ENCODE results near the gene ANKRD55. TPM values are rescaled to one million over a fixed set of nuclear protein-coding genes. Genes with fewer than 3 reads are reported as not detected.

ANKRD55 gene
- total RNA-seq, 2 experiments from 2014 or later: not detected

DNA sequence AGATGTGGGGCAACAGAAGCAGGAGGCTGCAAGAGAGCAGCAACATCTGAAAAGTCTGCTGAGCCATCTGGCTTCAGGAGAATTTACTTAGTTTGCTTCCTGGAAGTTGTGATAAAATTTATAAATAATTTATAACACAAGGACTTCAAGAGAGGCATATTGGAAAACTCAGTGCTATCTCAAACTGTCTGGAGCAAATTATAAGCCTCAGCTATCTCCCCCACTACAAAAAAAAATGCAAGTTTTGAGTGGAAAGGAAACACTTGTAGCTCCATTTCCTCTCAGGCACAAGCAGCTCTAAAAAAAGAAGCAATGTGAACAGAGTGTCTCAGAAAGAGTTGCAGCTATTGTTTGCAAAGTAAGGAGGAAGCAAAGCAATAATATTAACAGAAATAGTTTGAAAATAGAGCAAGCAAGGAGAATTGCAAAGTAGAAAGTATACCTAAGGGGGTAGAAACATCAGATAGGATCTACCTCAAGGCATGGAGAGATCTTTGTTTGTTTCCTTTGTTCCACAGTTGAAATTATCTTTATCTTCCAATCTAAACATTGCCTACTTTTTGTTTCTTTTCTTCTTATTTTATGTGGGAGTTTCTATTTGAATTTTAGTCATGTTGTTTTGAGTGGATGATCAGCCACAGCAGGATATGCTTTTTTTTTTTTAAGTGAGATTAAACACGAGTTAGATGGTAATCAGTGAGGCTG is 182.4 kb downstream of the ANKRD55 start:
- H4K20me1 ChIP-seq (ENCODE audit: insufficient read depth, low read length): no peaks in the 10 kb centered on the region
- H3K9me3 ChIP-seq (ENCODE audit: low read length): no peaks in the 10 kb centered on the region
- DNase-seq (ENCODE audit: low spot score): no peak
- no peak overlapping the region for H3K27ac ChIP-seq (ENCODE audit: low read depth, low read length, poor library complexity, severe bottlenecking)
- no TSS peak for BruUV-seq (replicated peaks)
- H3K4me3 ChIP-seq (ENCODE audit: low read depth, low read length, poor library complexity, severe bottlenecking): no peak overlapping the region
- no peaks in the 10 kb centered on the region for H3K36me3 ChIP-seq (ENCODE audit: insufficient read depth, low read length)
- no peak overlapping the region for H3K4me2 ChIP-seq (ENCODE audit: low read length)
- H3K9me2 ChIP-seq (ENCODE audit: insufficient read depth, low read length): no peaks in the 10 kb centered on the region; the same call in 1 of the 2 replicates
- POLR2A ChIA-PET: interaction anchor here (1.1 kb wide), 1 partner anchor 619 kb away, joined by 7 read pairs; no protein-coding TSS in a partner anchor
- intact Hi-C loops (cut with micrococcal nuclease; ENCODE audit: unreplicated experiment): no loop called here
- no peak for TF ChIP-seq CTCF (conservative IDR thresholded peaks at IDR 0.05; ENCODE audit: low read length)
- no peak for TF ChIP-seq EZH2phosphoT487 (IDR thresholded peaks at IDR 0.05; ENCODE audit: borderline replicate concordance, low read depth, low read length)
- H2AFZ ChIP-seq (ENCODE audit: low read length): no peak overlapping the region; the same call in 1 of the 2 replicates
- no peaks in the 10 kb centered on the region for H3K79me2 ChIP-seq (ENCODE audit: insufficient read depth, low read depth, low read length)
- no peaks in the 10 kb centered on the region for H3K4me1 ChIP-seq (ENCODE audit: insufficient read depth, low read length, poor library complexity, severe bottlenecking)
- CTCF ChIA-PET (ENCODE audit: unreplicated experiment): no interaction called here

Small RNA genes within 50 kb of the gene (small RNA-seq; reads per million reads assigned to genes)
- gene RNA5SP184: 0.63 reads per million, percentile 20 among the genes with 10 or more reads in this experiment
- 0.99 reads per million, percentile 48 among the genes with 10 or more reads in this experiment for gene RNA5SP185
- gene RNU6-299P: not detected

Other genes with a start within 250 kb of the ANKRD55 start
- 4.5 and 5.6 TPM in 2 replicates for gene IL6ST, start 238.4 kb downstream of the ANKRD55 start, total RNA-seq (2014; rRNA removed; shearing (Covaris generic))
- 13.3 TPM in 2 replicates for gene IL6ST, start 238.4 kb downstream of the ANKRD55 start, total RNA-seq (2022)